ENCODE data around the gene C2orf15. TPM values are rescaled to one million over a fixed set of nuclear protein-coding genes. Genes with fewer than 3 reads are reported as not detected.

C2orf15 gene, protein sequence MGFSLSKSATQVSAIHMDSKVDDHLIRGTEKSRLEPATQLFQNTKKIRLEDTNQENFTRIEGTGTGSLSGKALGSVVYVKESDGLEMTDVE
- total RNA-seq: not detected in 2 replicates

DNA sequence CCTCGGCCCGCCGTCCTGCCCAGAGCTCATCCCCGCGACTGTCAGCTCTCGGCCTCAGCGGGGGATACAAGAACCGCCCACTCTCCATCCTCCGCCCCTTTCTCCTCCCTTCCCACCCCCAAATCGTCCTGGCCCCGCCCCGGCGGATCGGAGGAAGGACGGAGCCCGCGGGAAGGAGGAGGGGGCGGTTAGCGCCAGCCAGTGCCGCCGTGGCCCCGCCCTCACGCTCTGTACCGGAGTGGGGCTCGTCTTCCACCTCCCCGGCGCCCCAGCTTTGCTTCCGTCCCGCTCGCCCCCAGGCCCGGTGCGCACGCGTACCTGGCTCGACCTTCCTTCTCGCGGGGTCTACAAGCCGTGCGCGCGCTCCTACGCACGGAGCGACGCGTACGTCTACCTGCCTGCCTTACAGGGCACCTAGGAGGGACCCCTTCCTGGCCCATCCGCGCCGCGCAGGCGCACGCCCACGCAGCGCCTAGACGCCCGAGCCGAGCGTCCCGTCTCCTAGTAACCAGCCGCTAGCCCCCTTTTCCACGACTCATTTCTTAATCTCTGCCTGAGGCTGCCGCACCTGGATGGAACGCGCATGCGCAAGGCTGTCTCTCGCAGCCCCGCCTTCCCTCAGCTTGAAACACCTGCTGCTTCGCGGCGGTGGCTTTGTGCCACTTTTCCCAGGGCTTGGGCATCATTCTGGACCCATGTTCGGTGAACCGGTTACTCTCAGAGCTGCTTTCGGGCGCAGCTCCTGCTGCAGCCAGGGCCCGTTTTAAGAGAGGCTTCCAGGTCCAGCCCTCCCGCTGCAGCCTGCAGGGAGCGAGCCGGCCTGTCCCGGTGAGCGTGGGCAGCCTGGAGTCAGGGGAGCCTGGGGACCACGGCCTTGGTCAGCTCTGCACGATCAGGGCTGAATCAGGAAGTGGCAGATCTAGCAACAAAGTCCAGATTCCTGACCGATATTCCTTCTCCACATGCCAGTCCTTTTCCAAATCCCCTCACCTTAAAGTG, at the start of gene C2orf15:
Gene C2orf15, plus strand, starts transcription at position 598 of the 999 bp plus-strand sequence. CDS start 8,852 bp downstream, outside the sequence.

DNA sequence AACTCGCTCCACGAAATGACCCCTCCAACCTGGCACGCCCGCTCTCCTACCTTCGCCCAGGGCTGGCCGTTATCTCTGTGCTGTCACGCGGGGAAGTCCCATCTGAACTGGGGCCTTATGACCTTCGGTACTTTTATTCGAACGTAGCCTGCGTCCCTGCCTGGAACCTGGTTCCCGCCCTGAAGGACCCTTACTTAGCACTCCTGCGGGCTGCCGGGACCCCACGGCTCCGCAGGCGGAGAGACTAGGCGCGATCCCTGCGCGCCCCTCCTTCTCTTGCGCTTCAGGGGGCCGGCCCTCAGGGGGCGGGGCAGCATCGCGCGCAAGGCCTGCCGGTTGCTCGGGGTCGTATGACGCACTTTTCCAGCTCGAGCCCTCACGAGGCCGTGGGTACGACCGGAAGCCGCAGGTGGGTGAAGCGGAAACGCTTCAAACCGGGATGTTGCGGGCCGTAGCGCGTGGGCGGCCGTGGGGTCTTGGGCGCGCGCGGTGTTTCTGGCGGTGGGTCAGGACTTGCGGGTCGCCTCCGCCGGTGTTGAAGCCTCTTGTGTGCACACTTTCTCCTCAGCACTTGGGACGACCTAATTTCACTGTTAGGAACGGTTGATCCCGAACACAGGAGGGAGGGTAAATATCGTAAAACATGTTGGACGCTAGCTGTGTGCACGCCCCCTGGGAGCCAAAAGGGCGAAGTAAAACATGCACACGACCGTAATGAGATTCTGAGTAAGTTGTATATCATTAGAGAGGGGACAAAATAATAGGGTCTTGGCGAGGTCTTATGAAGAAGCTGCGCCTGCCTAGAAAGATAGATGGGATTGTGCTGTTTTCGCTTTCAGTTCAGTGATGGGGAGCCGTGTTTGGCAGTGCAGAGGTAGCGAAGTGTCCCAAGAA, 13.4 kb downstream of the C2orf15 start, which contains the start of the genes LIPT1 and TSGA10:
Gene LIPT1, plus strand, starts transcription at position 325 of the 894 bp plus-strand sequence. CDS start 6,991 bp downstream, outside the sequence.
Gene TSGA10, minus strand, starts transcription at position 300 of the 894 bp plus-strand sequence. CDS start 45,503 bp downstream, outside the sequence.

DNA sequence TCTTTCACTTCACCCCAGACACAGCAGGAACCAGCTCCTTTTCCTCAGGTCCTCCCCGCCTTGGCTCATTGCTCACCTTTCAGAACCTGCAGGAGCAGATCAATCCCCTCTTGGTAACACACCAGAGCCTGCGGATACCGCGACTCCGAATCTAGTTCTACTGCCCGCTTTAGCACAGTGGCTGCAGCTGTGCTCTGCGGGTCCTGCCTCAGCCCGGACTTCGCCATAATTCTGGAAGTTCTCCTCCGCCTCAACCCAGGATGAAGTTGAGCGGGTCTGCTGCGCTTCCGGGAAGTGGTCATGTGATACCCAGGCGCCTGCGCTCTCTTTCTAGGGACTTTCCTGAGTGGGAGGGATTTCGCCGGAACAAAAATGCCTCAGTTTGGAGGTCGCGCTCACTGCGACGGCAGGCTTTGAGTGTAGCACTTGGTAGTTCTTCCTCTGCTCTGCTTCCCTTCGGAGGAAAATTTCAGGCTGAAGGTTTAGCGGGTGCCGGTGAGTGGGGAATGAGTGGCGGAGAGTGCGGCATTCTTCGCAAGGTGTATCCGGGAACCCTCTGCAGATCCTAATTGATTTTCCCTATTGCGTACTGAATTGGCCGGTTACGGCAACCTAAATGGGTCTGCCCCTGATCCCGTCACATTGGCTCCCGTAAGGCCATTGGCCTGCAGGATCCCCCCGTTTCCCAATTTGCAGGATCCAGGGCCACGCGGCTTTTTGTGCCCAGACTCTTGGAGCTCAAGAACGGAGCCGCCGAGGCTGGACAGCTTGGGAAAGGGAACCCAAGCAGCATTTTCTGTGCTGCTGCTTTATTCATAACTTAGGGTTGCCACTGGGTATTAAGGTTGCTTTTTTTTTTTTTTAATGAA, 39.5 kb downstream of the C2orf15 start, which contains the start of the genes MITD1 and MRPL30:
Gene MITD1, minus strand, starts transcription at position 304 of the 869 bp plus-strand sequence. Its CDS starts 77 bp downstream, at position 227.
Gene MRPL30, plus strand, starts transcription at position 430 of the 869 bp plus-strand sequence. CDS start 5,020 bp downstream, outside the sequence.

Other genes starting within 250 kb of the C2orf15 start
- gene CRACDL, start 205.5 kb upstream of the C2orf15 start, total RNA-seq: 0.13 and 0.24 TPM in 2 replicates
- 0.72 and 0.91 TPM in 2 replicates for gene TSGA10, start 13.2 kb downstream of the C2orf15 start, total RNA-seq
- gene LIPT1, start 13.3 kb downstream of the C2orf15 start, total RNA-seq: 1.6 and 6.1 TPM in 2 replicates
- 19.3 and 23.9 TPM in 2 replicates for gene MITD1, start 39.4 kb downstream of the C2orf15 start, total RNA-seq
- 33.0 and 48.2 TPM in 2 replicates for gene MRPL30, start 39.5 kb downstream of the C2orf15 start, total RNA-seq
- gene LYG2, start 114.0 kb downstream of the C2orf15 start, total RNA-seq: not detected in 2 replicates
- gene LYG1, start 159.5 kb downstream of the C2orf15 start, total RNA-seq: not detected in 2 replicates
- gene TXNDC9, start 194.6 kb downstream of the C2orf15 start, total RNA-seq: 45.7 and 60.2 TPM in 2 replicates
- 22.4 and 23.8 TPM in 2 replicates for gene EIF5B, start 195.7 kb downstream of the C2orf15 start, total RNA-seq